GM12878 (cell line): ENCODE measurements around the gene MT1HL1. TPM values are rescaled to one million over a fixed set of nuclear protein-coding genes. Genes with fewer than 3 reads are reported as not detected.

ENCODE experiments used
- ATAC-seq: fragments of 200-7000 bp; cut with Tn5 transposase; 3 replicates; pipeline ENCODE4 v1.9.1; 2020; ENCODE audit warnings: mild to moderate bottlenecking, moderate library complexity
- BruUV-seq: library from RNA; stranded (reverse); fragments of 400-500 nt; replicated peaks from 2 replicates; lab custom pipeline; 2021; lab: Mats Ljungman, UMichigan
- CTCF ChIA-PET: fragments of 300-600 bp; sonication (Branson Sonifier 250); formaldehyde crosslinking; extraction: SDS; loops from one replicate; lab custom pipeline; 2021; ENCODE audit warnings: inconsistent platforms; lab: Yijun Ruan, JAX
- POLR2A ChIA-PET: fragments of 350-600 bp; formaldehyde crosslinking; extraction: SDS; loops from one replicate; lab custom pipeline; 2021; ENCODE audit warnings: inconsistent platforms; lab: Charles Lee
- RAD21 ChIA-PET: fragments of 300-600 bp; sonication (Branson Sonifier 250); formaldehyde crosslinking; loops from one replicate; lab custom pipeline; 2023; ENCODE audit warnings: antibody characterized with exemption; ENCODE audit not compliant: unreplicated experiment; lab: Charles Lee
- SMC1A ChIA-PET: fragments of 300-600 bp; sonication (Branson Sonifier 250); formaldehyde crosslinking; loops from one replicate; lab custom pipeline; 2023; ENCODE audit not compliant: unreplicated experiment, uncharacterized antibody; lab: Charles Lee
- DNase-seq: peaks from one replicate; pipeline ENCODE4 v3.0.0-alpha.2; 2011; ENCODE audit warnings: low read depth, low spot score
- FAIRE-seq: peaks from 3 replicates; lab custom pipeline; 2011; peaks lifted over from hg19 to GRCh38; lab: Jason Lieb, UNC
- H2AFZ ChIP-seq: 2 replicates; pipeline ENCODE4 v1.6.0; 2011; ENCODE audit warnings: low read depth, low read length, control low read depth; ENCODE audit not compliant: control insufficient read depth
- H3K27ac ChIP-seq: 2 replicates; pipeline ENCODE4 v1.5.1; 2011; ENCODE audit warnings: control low read depth; ENCODE audit not compliant: control insufficient read depth, insufficient read depth
- H3K27me3 ChIP-seq, 2 experiments: replicated peaks in 1 of 2; 2 replicates each; pipeline versions ENCODE4 v1.6.0 to v1.6.1; 2011; ENCODE audit warnings: low read length in 1 of 2; ENCODE audit not compliant: control insufficient read depth in 2 of 2, insufficient read depth in 2 of 2
- H3K36me3 ChIP-seq, 2 experiments: 2 replicates each; pipeline ENCODE4 v1.5.1; 2011; ENCODE audit warnings: low read length in 1 of 2; ENCODE audit not compliant: control insufficient read depth in 2 of 2, insufficient read depth in 2 of 2
- H3K4me1 ChIP-seq: 2 replicates; pipeline ENCODE4 v1.6.1; 2011; ENCODE audit warnings: mild to moderate bottlenecking, low read length, moderate library complexity, mixed read lengths; ENCODE audit not compliant: control insufficient read depth, insufficient read depth
- H3K4me2 ChIP-seq: 2 replicates; pipeline ENCODE4 v1.6.0; 2011; ENCODE audit warnings: control low read depth; ENCODE audit not compliant: control insufficient read depth, insufficient read depth
- H3K4me3 ChIP-seq: fragments of 200-600 bp; sonication (generic); 2 replicates; pipeline ENCODE4 v1.5.1; 2016
- H3K79me2 ChIP-seq: 2 replicates; pipeline ENCODE4 v1.6.0; 2011; ENCODE audit warnings: low read length; ENCODE audit not compliant: control insufficient read depth, insufficient read depth
- H3K9ac ChIP-seq: 2 replicates; pipeline ENCODE4 v1.8.0; 2011; ENCODE audit warnings: low read length, control low read depth, mixed read lengths; ENCODE audit not compliant: control insufficient read depth, insufficient read depth
- H3K9me3 ChIP-seq: replicated peaks from 3 replicates; pipeline ENCODE4 v1.5.1; 2011; ENCODE audit warnings: mild to moderate bottlenecking, low read length; ENCODE audit not compliant: control insufficient read depth, insufficient read depth
- H4K20me1 ChIP-seq: 2 replicates; pipeline ENCODE4 v1.6.0; 2011; ENCODE audit not compliant: control insufficient read depth, insufficient read depth
- BCL11A ChIP-seq: IDR thresholded peaks from 2 replicates; pipeline ENCODE4 v1.6.1; 2011; ENCODE audit warnings: low read depth, low read length
- EZH2 ChIP-seq: IDR thresholded peaks from 2 replicates; pipeline ENCODE4 v1.6.1; 2012; ENCODE audit warnings: low read depth, mild to moderate bottlenecking, control low read depth, inconsistent platforms, low read length, borderline replicate concordance; ENCODE audit not compliant: control insufficient read depth
- MEF2B ChIP-seq: fragments of 450-650 bp; IDR thresholded peaks from 2 replicates; pipeline ENCODE4 v1.6.1; 2018; ENCODE audit warnings: mild to moderate bottlenecking, moderate library complexity; ENCODE audit not compliant: partially characterized antibody, poor library complexity, severe bottlenecking
- NR2C2 ChIP-seq: IDR thresholded peaks from 2 replicates; pipeline ENCODE4 v1.6.1; 2011; ENCODE audit warnings: borderline replicate concordance, low read depth; ENCODE audit not compliant: control insufficient read depth, insufficient read length
- RB1 ChIP-seq: fragments of 450-650 bp; formaldehyde crosslinking; IDR thresholded peaks from 2 replicates; pipeline ENCODE4 v1.6.1; 2017; ENCODE audit warnings: mild to moderate bottlenecking, borderline replicate concordance
- SRF ChIP-seq, 2 experiments: IDR thresholded peaks; 2 replicates each; pipeline ENCODE4 v1.6.1; 2011; ENCODE audit warnings: low read depth in 2 of 2, low read length in 2 of 2, mild to moderate bottlenecking in 1 of 2, moderate library complexity in 1 of 2
- STAT3 ChIP-seq: IDR thresholded peaks from 2 replicates; pipeline ENCODE4 v1.6.1; 2011; ENCODE audit warnings: low read depth, low read length, improper control_type of control experiment
- WRNIP1 ChIP-seq: IDR thresholded peaks from 2 replicates; pipeline ENCODE4 v1.6.1; 2011; ENCODE audit warnings: low read depth, low read length, improper control_type of control experiment, borderline replicate concordance
- WGBS: methylation state at CpG from one replicate; pipeline ENCODE4 v1.1.6; 2016; ENCODE audit warnings: low lambda C conversion rate; ENCODE audit not compliant: insufficient replicate concordance, insufficient coverage; ENCODE audit errors: missing lambda C conversion rate; 5-methylcytosine and 5-hydroxymethylcytosine counted together
- in situ Hi-C: fragments of 300-500 bp; cut with MboI; formaldehyde crosslinking; loops from 9 replicates; pipeline ENCODE4 v1.14.3; 2018; ENCODE audit warnings: mixed read lengths
- intact Hi-C: fragments of 100-400 bp; cut with micrococcal nuclease; formaldehyde crosslinking; loops from one replicate; pipeline ENCODE4 v1.14.2; 2022; ENCODE audit not compliant: unreplicated experiment
- polyA plus RNA-seq, 11 experiments: library from polyadenylated mRNA; depleted of rRNA in 4 of 11; unstranded in 6 of 11; stranded (reverse) in 5 of 11; fragments of >200 nt; fragmentation: Nextera tagmentation in 4 of 11; fragmentation: Illumina TruSeq in 1 of 11; extraction: Ambion mirVana in 4 of 11; extraction: Trizol in 1 of 11; gene quantifications; 1 replicate in 1 of 11; 2 replicates in 10 of 11; pipeline versions ENCODE4 v1.2.1 to v1.2.3, GENCODE V29; 2011 to 2016; ENCODE audit warnings: inconsistent platforms in 2 of 11, missing spikeins in 2 of 11, low read depth in 1 of 11
- total RNA-seq, 4 experiments: library from RNA; depleted of rRNA in 3 of 4; stranded (reverse); fragments of >200 nt in 3 of 4; fragmentation: Illumina TruSeq in 1 of 4; extraction: Trizol in 1 of 4; gene quantifications; 2 replicates each; pipeline versions ENCODE4 v1.2.1 to v1.2.3, GENCODE V29; 2013 to 2021
- TF ChIP-seq, protein P1 (sequence below): fragments of 450-650 bp; IDR thresholded peaks from 2 replicates; pipeline ENCODE4 v1.6.1; 2017; ENCODE audit warnings: mild to moderate bottlenecking, moderate library complexity
- TF ChIP-seq, protein P2 (sequence below): fragments of 450-650 bp; IDR thresholded peaks from 2 replicates; pipeline ENCODE4 v1.6.1; 2016; ENCODE audit warnings: mild to moderate bottlenecking, moderate library complexity, borderline replicate concordance
- TF ChIP-seq, protein P3 (sequence below): fragments of 450-650 bp; IDR thresholded peaks from 2 replicates; pipeline ENCODE4 v1.6.1; 2017; ENCODE audit warnings: borderline replicate concordance
- TF ChIP-seq, protein P4 (sequence below): fragments of 450-650 bp; IDR thresholded peaks from 2 replicates; pipeline ENCODE4 v1.6.1; 2017; ENCODE audit warnings: mild to moderate bottlenecking

The MT1HL1 gene
- total and polyA plus RNA-seq, 10 of the 15 experiments (the other 5 are each of a cell fraction or from before 2014, with no cell fraction given): not detected

DNA sequence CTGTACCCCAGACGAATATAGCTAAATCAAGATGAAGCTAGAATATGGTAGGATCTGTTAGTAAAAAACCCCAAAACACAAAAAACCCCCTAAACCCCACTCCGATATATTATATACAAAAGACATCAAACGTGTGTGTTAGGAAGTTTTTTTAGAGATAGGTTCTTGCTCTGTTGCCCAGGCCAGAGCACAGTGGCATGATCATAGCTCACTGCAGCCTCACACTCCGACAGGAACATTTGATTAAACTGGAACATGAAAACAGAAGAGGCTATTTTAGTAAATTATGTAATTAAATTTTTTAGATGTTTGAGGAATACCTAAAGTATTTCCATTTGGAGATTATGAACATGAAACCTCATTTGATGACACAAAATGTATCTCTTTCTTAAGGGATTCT is 29.6 kb upstream of the MT1HL1 start:
- H3K9me3 ChIP-seq: no peaks in the 10 kb centered on the region
- H3K4me1 ChIP-seq: no peaks in the 10 kb centered on the region
- CTCF ChIA-PET: interaction anchor here (0.6 kb wide), 1 partner anchor 15 kb away, joined by 3 read pairs; no protein-coding TSS in a partner anchor
- DNase-seq (no peak), FAIRE-seq (no peak), ATAC-seq (no peak)
- in situ Hi-C loops: no loop called here
- WGBS: 17% methylated on average over 4 of the region's 4 CpGs
- POLR2A ChIA-PET: no interaction called here
- BruUV-seq: no TSS peak
- RAD21 ChIA-PET: no interaction called here
- no peak overlapping the region for H3K4me3 ChIP-seq
- no peak overlapping the region for H3K9ac ChIP-seq
- no peak overlapping the region for H3K27ac ChIP-seq
- no peaks in the 10 kb centered on the region; a peak in 1 of 4 replicates for H3K27me3 ChIP-seq
- H4K20me1 ChIP-seq: no peaks in the 10 kb centered on the region
- H2AFZ ChIP-seq: no peak overlapping the region
- SMC1A ChIA-PET: interaction anchor here (1.1 kb wide), 1 partner anchor 10 kb away, joined by 3 read pairs; no protein-coding TSS in a partner anchor
- H3K4me2 ChIP-seq: no peak overlapping the region
- no peaks in the 10 kb centered on the region for H3K79me2 ChIP-seq
- intact Hi-C loops: no loop called here
- no peaks in the 10 kb centered on the region for H3K36me3 ChIP-seq
- TF ChIP-seq, protein P1, sequence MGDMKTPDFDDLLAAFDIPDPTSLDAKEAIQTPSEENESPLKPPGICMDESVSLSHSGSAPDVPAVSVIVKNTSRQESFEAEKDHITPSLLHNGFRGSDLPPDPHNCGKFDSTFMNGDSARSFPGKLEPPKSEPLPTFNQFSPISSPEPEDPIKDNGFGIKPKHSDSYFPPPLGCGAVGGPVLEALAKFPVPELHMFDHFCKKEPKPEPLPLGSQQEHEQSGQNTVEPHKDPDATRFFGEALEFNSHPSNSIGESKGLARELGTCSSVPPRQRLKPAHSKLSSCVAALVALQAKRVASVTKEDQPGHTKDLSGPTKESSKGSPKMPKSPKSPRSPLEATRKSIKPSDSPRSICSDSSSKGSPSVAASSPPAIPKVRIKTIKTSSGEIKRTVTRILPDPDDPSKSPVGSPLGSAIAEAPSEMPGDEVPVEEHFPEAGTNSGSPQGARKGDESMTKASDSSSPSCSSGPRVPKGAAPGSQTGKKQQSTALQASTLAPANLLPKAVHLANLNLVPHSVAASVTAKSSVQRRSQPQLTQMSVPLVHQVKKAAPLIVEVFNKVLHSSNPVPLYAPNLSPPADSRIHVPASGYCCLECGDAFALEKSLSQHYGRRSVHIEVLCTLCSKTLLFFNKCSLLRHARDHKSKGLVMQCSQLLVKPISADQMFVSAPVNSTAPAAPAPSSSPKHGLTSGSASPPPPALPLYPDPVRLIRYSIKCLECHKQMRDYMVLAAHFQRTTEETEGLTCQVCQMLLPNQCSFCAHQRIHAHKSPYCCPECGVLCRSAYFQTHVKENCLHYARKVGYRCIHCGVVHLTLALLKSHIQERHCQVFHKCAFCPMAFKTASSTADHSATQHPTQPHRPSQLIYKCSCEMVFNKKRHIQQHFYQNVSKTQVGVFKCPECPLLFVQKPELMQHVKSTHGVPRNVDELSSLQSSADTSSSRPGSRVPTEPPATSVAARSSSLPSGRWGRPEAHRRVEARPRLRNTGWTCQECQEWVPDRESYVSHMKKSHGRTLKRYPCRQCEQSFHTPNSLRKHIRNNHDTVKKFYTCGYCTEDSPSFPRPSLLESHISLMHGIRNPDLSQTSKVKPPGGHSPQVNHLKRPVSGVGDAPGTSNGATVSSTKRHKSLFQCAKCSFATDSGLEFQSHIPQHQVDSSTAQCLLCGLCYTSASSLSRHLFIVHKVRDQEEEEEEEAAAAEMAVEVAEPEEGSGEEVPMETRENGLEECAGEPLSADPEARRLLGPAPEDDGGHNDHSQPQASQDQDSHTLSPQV: no peak
- TF ChIP-seq EZH2 (no peak), MEF2B (no peak), BCL11A (no peak), WRNIP1 (no peak), SRF (IDR thresholded peaks at IDR 0.05; ENCODE audit: low read depth in 2 of 2, low read length in 2 of 2) (no peak), RB1 (no peak), NR2C2 (no peak), STAT3 (no peak)
- TF ChIP-seq, protein P2, sequence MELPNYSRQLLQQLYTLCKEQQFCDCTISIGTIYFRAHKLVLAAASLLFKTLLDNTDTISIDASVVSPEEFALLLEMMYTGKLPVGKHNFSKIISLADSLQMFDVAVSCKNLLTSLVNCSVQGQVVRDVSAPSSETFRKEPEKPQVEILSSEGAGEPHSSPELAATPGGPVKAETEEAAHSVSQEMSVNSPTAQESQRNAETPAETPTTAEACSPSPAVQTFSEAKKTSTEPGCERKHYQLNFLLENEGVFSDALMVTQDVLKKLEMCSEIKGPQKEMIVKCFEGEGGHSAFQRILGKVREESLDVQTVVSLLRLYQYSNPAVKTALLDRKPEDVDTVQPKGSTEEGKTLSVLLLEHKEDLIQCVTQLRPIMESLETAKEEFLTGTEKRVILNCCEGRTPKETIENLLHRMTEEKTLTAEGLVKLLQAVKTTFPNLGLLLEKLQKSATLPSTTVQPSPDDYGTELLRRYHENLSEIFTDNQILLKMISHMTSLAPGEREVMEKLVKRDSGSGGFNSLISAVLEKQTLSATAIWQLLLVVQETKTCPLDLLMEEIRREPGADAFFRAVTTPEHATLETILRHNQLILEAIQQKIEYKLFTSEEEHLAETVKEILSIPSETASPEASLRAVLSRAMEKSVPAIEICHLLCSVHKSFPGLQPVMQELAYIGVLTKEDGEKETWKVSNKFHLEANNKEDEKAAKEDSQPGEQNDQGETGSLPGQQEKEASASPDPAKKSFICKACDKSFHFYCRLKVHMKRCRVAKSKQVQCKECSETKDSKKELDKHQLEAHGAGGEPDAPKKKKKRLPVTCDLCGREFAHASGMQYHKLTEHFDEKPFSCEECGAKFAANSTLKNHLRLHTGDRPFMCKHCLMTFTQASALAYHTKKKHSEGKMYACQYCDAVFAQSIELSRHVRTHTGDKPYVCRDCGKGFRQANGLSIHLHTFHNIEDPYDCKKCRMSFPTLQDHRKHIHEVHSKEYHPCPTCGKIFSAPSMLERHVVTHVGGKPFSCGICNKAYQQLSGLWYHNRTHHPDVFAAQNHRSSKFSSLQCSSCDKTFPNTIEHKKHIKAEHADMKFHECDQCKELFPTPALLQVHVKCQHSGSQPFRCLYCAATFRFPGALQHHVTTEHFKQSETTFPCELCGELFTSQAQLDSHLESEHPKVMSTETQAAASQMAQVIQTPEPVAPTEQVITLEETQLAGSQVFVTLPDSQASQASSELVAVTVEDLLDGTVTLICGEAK: no peak
- TF ChIP-seq, protein P3, sequence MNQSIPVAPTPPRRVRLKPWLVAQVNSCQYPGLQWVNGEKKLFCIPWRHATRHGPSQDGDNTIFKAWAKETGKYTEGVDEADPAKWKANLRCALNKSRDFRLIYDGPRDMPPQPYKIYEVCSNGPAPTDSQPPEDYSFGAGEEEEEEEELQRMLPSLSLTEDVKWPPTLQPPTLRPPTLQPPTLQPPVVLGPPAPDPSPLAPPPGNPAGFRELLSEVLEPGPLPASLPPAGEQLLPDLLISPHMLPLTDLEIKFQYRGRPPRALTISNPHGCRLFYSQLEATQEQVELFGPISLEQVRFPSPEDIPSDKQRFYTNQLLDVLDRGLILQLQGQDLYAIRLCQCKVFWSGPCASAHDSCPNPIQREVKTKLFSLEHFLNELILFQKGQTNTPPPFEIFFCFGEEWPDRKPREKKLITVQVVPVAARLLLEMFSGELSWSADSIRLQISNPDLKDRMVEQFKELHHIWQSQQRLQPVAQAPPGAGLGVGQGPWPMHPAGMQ: no peak
- TF ChIP-seq, protein P4, sequence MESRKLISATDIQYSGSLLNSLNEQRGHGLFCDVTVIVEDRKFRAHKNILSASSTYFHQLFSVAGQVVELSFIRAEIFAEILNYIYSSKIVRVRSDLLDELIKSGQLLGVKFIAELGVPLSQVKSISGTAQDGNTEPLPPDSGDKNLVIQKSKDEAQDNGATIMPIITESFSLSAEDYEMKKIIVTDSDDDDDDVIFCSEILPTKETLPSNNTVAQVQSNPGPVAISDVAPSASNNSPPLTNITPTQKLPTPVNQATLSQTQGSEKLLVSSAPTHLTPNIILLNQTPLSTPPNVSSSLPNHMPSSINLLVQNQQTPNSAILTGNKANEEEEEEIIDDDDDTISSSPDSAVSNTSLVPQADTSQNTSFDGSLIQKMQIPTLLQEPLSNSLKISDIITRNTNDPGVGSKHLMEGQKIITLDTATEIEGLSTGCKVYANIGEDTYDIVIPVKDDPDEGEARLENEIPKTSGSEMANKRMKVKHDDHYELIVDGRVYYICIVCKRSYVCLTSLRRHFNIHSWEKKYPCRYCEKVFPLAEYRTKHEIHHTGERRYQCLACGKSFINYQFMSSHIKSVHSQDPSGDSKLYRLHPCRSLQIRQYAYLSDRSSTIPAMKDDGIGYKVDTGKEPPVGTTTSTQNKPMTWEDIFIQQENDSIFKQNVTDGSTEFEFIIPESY: no peak
